NCI-H2227 treated with DMSO at 0.1 percent for 48 hours (cell line): ENCODE measurements around the gene CDC40.
"Not testable (repeated sequence)": the region's sequence is repeated elsewhere in the genome, so short reads cannot be mapped to it uniquely, and the experiment has no call there.

Source experiments
- DNase-seq: peaks from one replicate; lab custom pipeline; 2025; lab: John Stamatoyannopoulos, UW

Gene CDC40

GRCh38 chr6:110271732-110272022 is 91.5 kb downstream of the CDC40 start:
- no peak for DNase-seq

- DNase-seq: not testable (repeated sequence)
Observed at GRCh38 chr6:110272781-110273180, 92.6 kb downstream of the CDC40 start.

DNA sequence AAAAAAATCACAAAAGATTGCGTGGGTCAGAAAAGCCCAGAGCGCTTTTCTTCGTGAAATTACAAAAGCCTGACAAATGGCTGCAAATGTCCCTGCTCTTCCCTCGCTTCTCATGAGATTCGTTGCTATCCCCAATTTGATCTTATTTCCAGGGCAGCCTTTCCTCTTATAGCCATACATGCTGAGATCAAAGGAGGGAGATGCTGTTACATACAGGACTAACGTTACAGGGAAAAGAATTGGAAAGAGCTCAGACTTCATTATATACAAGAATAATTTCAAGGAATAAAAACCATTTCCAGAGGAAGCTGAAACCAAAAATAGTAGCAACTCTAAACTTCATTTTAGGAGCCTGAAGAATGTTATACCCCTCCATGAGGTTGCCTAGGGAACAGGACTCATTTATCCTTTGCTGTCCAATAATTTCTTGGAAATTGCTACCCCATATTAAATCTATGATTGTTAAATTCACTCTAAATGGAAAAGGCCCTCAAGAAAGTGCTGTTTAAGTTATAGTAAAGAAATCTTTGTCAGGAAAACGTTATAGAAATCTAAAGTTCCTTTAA is 97.0 kb downstream of the CDC40 start:
- DNase-seq: no peak
